Camera-type eye (tissue), 1 donor: Measurements from ENCODE around the gene ZFP37. TPM values are rescaled to one million over a fixed set of nuclear protein-coding genes. Genes with fewer than 3 reads are reported as not detected.

Experiments
- total RNA-seq: library from RNA; depleted of rRNA; stranded (reverse); fragments of >200 nt; gene quantifications from one replicate; pipeline ENCODE4 v1.2.3, GENCODE V29; 2014

Gene ZFP37
- total RNA-seq = 22.7 TPM

GRCh38 chr9:113056191-113057106, at the start of gene ZFP37:
TSS of gene ZFP37 (minus strand) at chr9:113056724. CDS start at chr9:113056688, 36 bp downstream.

GRCh38 chr9:113011911-113012381, 44.6 kb downstream of the ZFP37 start, which contains the start of gene ZNF883:
TSS of gene ZNF883 (minus strand) at chr9:113012192.

Other genes with a start within 250 kb of the ZFP37 start
- not detected for gene SLC46A2, start 165.8 kb downstream of the ZFP37 start, total RNA-seq
- gene ZNF883, start 44.5 kb downstream of the ZFP37 start, total RNA-seq = 18.9 TPM
- gene SLC31A2, start 94.3 kb upstream of the ZFP37 start, total RNA-seq = 9.6 TPM
- gene FKBP15, start 164.6 kb upstream of the ZFP37 start, total RNA-seq = 30.4 TPM
- gene SLC31A1, start 164.8 kb upstream of the ZFP37 start, total RNA-seq = 15.5 TPM
- gene CDC26, start 218.8 kb upstream of the ZFP37 start, total RNA-seq = 16.5 TPM
- gene PRPF4, start 218.9 kb upstream of the ZFP37 start, total RNA-seq = 30.6 TPM
- 0.66 TPM for gene RNF183, start 246.7 kb upstream of the ZFP37 start, total RNA-seq